A549 treated with dexamethasone at 1 μM for 4 hours (cell line): ENCODE data around the gene STAG1. TPM values are rescaled to one million over a fixed set of nuclear protein-coding genes. Genes with fewer than 3 reads are reported as not detected.

Experiments used
- total RNA-seq: library from RNA; stranded (reverse); fragments of 200-300 nt; extraction: Qiagen RNA extraction; gene quantifications from 5 replicates; pipeline ENCODE4 v1.2.3, GENCODE V29; 2022

The STAG1 gene
- total RNA-seq: 8.4 to 11.2 TPM (median 10.0 TPM) in 5 replicates

GRCh38 chr3:136752172-136752421 lies at the start of gene STAG1:
TSS of gene STAG1 (minus strand) at chr3:136752378. CDS start at chr3:136630898, 121,480 bp downstream.

Other genes starting within 250 kb of the STAG1 start
- 22.4 to 24.6 TPM (median 24.3 TPM) in 5 replicates for gene SLC35G2, start 66.7 kb upstream of the STAG1 start, total RNA-seq
- gene NCK1, start 109.8 kb upstream of the STAG1 start, total RNA-seq: 22.7 to 27.0 TPM (median 26.6 TPM) in 5 replicates
- gene IL20RB, start 205.6 kb upstream of the STAG1 start, total RNA-seq: 0.87 to 1.6 TPM (median 0.97 TPM) in 5 replicates